SK-N-SH (cell line): Measurements from ENCODE around the gene TUBA1B. TPM values are rescaled to one million over a fixed set of nuclear protein-coding genes. Genes with fewer than 3 reads are reported as not detected.

Experiments used
- CTCF ChIA-PET: fragments of 300-600, 350-600 bp; formaldehyde crosslinking; extraction: SDS; loops from one replicate; lab custom pipeline; 2021; lab: Yijun Ruan, JAX
- POLR2A ChIA-PET: fragments of 350-600 bp; sonication (Branson Sonifier 250); formaldehyde crosslinking; extraction: SDS; loops from one replicate; lab custom pipeline; 2020; ENCODE audit warnings: antibody characterized with exemption, inconsistent platforms; lab: Yijun Ruan, JAX
- DNase-seq: peaks from one replicate; pipeline ENCODE4 v3.0.0; 2012
- H2AFZ ChIP-seq: fragments of 200-600 bp; sonication (generic); 2 replicates; pipeline ENCODE4 v1.8.1; 2016; ENCODE audit warnings: antibody characterized with exemption, mild to moderate bottlenecking, low read depth
- H3F3A ChIP-seq: fragments of 200-600 bp; sonication (generic); replicated peaks from 2 replicates; pipeline ENCODE3; 2016; ENCODE audit warnings: antibody characterized with exemption, mild to moderate bottlenecking; ENCODE audit not compliant: insufficient read depth
- H3K27ac ChIP-seq, 2 experiments: fragments of 200-500 bp in 1 of 2; fragments of 200-600 bp in 1 of 2; sonication (Bioruptor generic) in 1 of 2; sonication (generic), shearing (Covaris generic) in 1 of 2; 2 replicates each; pipeline versions ENCODE4 v1.5.1 to v1.6.1; 2014 to 2016; ENCODE audit warnings: low read depth in 2 of 2, inconsistent platforms in 1 of 2, low read length in 1 of 2, mild to moderate bottlenecking in 1 of 2, mixed read lengths in 1 of 2
- H3K27me3 ChIP-seq: fragments of 200-600 bp; sonication (generic), shearing (Covaris generic); 2 replicates; pipeline ENCODE4 v1.6.1; 2016; ENCODE audit warnings: mixed run types; ENCODE audit not compliant: insufficient read depth
- H3K36me3 ChIP-seq, 2 experiments: fragments of 200-500 bp in 1 of 2; fragments of 200-600 bp in 1 of 2; sonication (Bioruptor generic) in 1 of 2; sonication (generic) in 1 of 2; replicated peaks in 1 of 2; 2 replicates each; pipeline versions ENCODE3 to v1.5.1; 2014 to 2016; ENCODE audit warnings: low read length in 1 of 2, mild to moderate bottlenecking in 1 of 2; ENCODE audit not compliant: insufficient read depth in 2 of 2, control insufficient read depth in 1 of 2
- H3K4me1 ChIP-seq, 2 experiments: fragments of 200-500 bp in 1 of 2; fragments of 200-600 bp in 1 of 2; sonication (Bioruptor generic) in 1 of 2; sonication (generic), shearing (Covaris generic) in 1 of 2; 2 replicates each; pipeline versions ENCODE4 v1.5.1 to v1.6.1; 2014 to 2016; ENCODE audit warnings: low read depth in 1 of 2, low read length in 1 of 2, mixed run types in 1 of 2; ENCODE audit not compliant: insufficient read depth in 2 of 2, control insufficient read depth in 1 of 2
- H3K4me2 ChIP-seq: fragments of 200-600 bp; sonication (generic), shearing (Covaris generic); 2 replicates; pipeline ENCODE4 v1.6.1; 2017; ENCODE audit warnings: mixed run types
- H3K4me3 ChIP-seq, 2 experiments: fragments of 200-500 bp in 1 of 2; fragments of 200-600 bp in 1 of 2; sonication (Bioruptor generic) in 1 of 2; sonication (generic), shearing (Covaris generic) in 1 of 2; 2 replicates each; pipeline versions ENCODE4 v1.5.1 to v1.8.1; 2014 to 2016; ENCODE audit warnings: low read depth in 2 of 2, inconsistent platforms in 1 of 2, low read length in 1 of 2, mild to moderate bottlenecking in 1 of 2, mixed read lengths in 1 of 2, moderate library complexity in 1 of 2
- H3K79me2 ChIP-seq: fragments of 200-600 bp; sonication (generic); 2 replicates; pipeline ENCODE4 v1.8.1; 2017; ENCODE audit warnings: mild to moderate bottlenecking; ENCODE audit not compliant: insufficient read depth
- H3K9ac ChIP-seq: fragments of 200-600 bp; sonication (generic); 2 replicates; pipeline ENCODE4 v1.6.1; 2017; ENCODE audit warnings: mixed run types
- H3K9me2 ChIP-seq: fragments of 200-600 bp; sonication (generic); 2 replicates; pipeline ENCODE4 v1.6.1; 2017; ENCODE audit warnings: mixed run types
- H3K9me3 ChIP-seq: fragments of 200-600 bp; sonication (generic); 2 replicates; pipeline ENCODE4 v1.6.1; 2017; ENCODE audit warnings: mixed run types, mild to moderate bottlenecking, moderate library complexity
- H4K20me1 ChIP-seq: fragments of 200-600 bp; sonication (generic); 2 replicates; pipeline ENCODE4 v1.6.1; 2017; ENCODE audit warnings: mild to moderate bottlenecking, mixed run types; ENCODE audit not compliant: insufficient read depth
- CTCF ChIP-seq: fragments of 200-600 bp; sonication (generic); IDR thresholded peaks from 2 replicates; pipeline ENCODE4 v1.6.1; 2017; ENCODE audit warnings: antibody characterized with exemption, mild to moderate bottlenecking, moderate library complexity
- FOSL2 ChIP-seq: IDR thresholded peaks from 2 replicates; pipeline ENCODE4 v1.4.0; 2012; ENCODE audit warnings: low read depth, mild to moderate bottlenecking, moderate library complexity, borderline replicate concordance
- FOXM1 ChIP-seq: IDR thresholded peaks from 2 replicates; pipeline ENCODE4 v1.4.0; 2012; ENCODE audit warnings: low read depth, mild to moderate bottlenecking
- GABPA ChIP-seq: IDR thresholded peaks from 2 replicates; pipeline ENCODE4 v1.4.0; 2012; ENCODE audit warnings: low read depth, mild to moderate bottlenecking
- GATA2 ChIP-seq: sonication (generic); formaldehyde crosslinking; IDR thresholded peaks from 2 replicates; pipeline ENCODE4 v1.5.0; 2020; ENCODE audit warnings: mild to moderate bottlenecking, missing genetic modification reagents
- MAX ChIP-seq: IDR thresholded peaks from 2 replicates; pipeline ENCODE4 v1.4.0; 2012; ENCODE audit warnings: low read depth
- MXI1 ChIP-seq: IDR thresholded peaks from 2 replicates; pipeline ENCODE4 v1.6.1; 2012; ENCODE audit warnings: mild to moderate bottlenecking, low read depth, low read length, improper control_type of control experiment
- NFIC ChIP-seq: IDR thresholded peaks from 2 replicates; pipeline ENCODE4 v1.4.0; 2012; ENCODE audit warnings: borderline replicate concordance
- RCOR1 ChIP-seq: fragments of 150-350 bp; IDR thresholded peaks from 2 replicates; pipeline ENCODE4 v1.6.1; 2017; ENCODE audit warnings: antibody characterized with exemption, low read length
- REST ChIP-seq: IDR thresholded peaks from 2 replicates; pipeline ENCODE4 v1.6.1; 2012; ENCODE audit warnings: mild to moderate bottlenecking, low read depth, low read length, moderate library complexity
- RXRA ChIP-seq: IDR thresholded peaks from 2 replicates; pipeline ENCODE4 v1.4.0; 2012; ENCODE audit warnings: low read depth, mild to moderate bottlenecking, borderline replicate concordance
- SMC3 ChIP-seq: IDR thresholded peaks from 2 replicates; pipeline ENCODE4 v1.6.1; 2012; ENCODE audit warnings: low read depth, low read length, improper control_type of control experiment
- TAF1 ChIP-seq: IDR thresholded peaks from 2 replicates; pipeline ENCODE4 v1.6.1; 2012; ENCODE audit warnings: low read depth, mild to moderate bottlenecking, low read length, moderate library complexity, borderline replicate concordance
- TEAD4 ChIP-seq: IDR thresholded peaks from 2 replicates; pipeline ENCODE4 v1.4.0; 2012; ENCODE audit warnings: mild to moderate bottlenecking, borderline replicate concordance; ENCODE audit not compliant: insufficient read depth
- USF1 ChIP-seq: IDR thresholded peaks from 2 replicates; pipeline ENCODE4 v1.4.0; 2012; ENCODE audit warnings: low read depth, borderline replicate concordance
- YY1 ChIP-seq: IDR thresholded peaks from 2 replicates; pipeline ENCODE4 v1.4.0; 2012; ENCODE audit warnings: low read depth, mild to moderate bottlenecking
- WGBS: methylation state at CpG from one replicate; pipeline ENCODE4 v1.1.6; 2017; ENCODE audit warnings: low lambda C conversion rate; 5-methylcytosine and 5-hydroxymethylcytosine counted together
- polyA plus RNA-seq, 3 experiments: library from polyadenylated mRNA; depleted of rRNA; stranded (reverse); fragments of >200 nt; gene quantifications; 2 replicates each; pipeline ENCODE4 v1.2.3, GENCODE V29; 2012

The TUBA1B gene
- polyA plus RNA-seq, 1 of the 3 experiments (the other 2 are of a cell fraction): 2,454 TPM

- POLR2A ChIA-PET: interaction anchor here (1.3 to 4.8 kb wide), 11 partner anchors 11 to 235 kb away, joined by 5 to 97 read pairs (median 20); partner anchors contain the start of genes LMBR1L, RHEBL1, SPATS2 and TROAP
Observed at GRCh38 chr12:49131894-49132461, 783 bp upstream of the TUBA1B start.

GRCh38 chr12:49130151-49131050 lies 794 bp downstream of the TUBA1B start:
- POLR2A ChIA-PET: interaction anchor here (0.5 to 4.8 kb wide), 44 partner anchors 8 to 507 kb away, joined by 3 to 97 read pairs (median 4); partner anchors contain the start of genes ARF3, DHH, DNAJC22 and KMT2D
- H2AFZ ChIP-seq: no peak overlapping the region
- H3K79me2 ChIP-seq: peaks cover 59% of the 10 kb centered on the region
- TF ChIP-seq NFIC (no peak), FOXM1 (peak; percentile 37; the same call in 1 of the 2 replicates), TAF1 (peak; percentile 76; the same call in 1 of the 2 replicates), GABPA (peak; percentile 67), MAX (peak; percentile 98), RXRA (no peak), RCOR1 (no peak), USF1 (peak; percentile 84), REST (peak; percentile 14; the same call in 1 of the 2 replicates), TEAD4 (no peak), GATA2 (CRISPR knock-in tag) (no peak), CTCF (peak; percentile 87), MXI1 (peak; percentile 99), SMC3 (peak; percentile 64)

More at GRCh38 chr12:49131894-49132461, 783 bp upstream of the TUBA1B start:
- H3K4me1 ChIP-seq: peaks cover 10 to 15% of the 10 kb centered on the region in 2 experiments; a peak in 3 of 4 replicates
- 15% methylated on average over 9 of the region's 9 CpGs for WGBS
- H3K9ac ChIP-seq: peak overlapping the region; percentile 60
- CTCF ChIA-PET: interaction anchor here (0.8 to 7.3 kb wide), 12 partner anchors 12 to 215 kb away, joined by 3 to 69 read pairs (median 7); partner anchors contain the start of gene LMBR1L
- peak overlapping the region; percentile 68 for H3K4me2 ChIP-seq
- H3K9me3 ChIP-seq: no peaks in the 10 kb centered on the region
- no peaks in the 10 kb centered on the region for H3K27me3 ChIP-seq
- H3F3A ChIP-seq: peaks cover 45% of the 10 kb centered on the region
- no peaks in the 10 kb centered on the region for H3K9me2 ChIP-seq
- H3K27ac ChIP-seq: peak overlapping the region; percentile 73 to 92
- TF ChIP-seq FOSL2 (no peak), YY1 (no peak)
- peaks cover 59% of the 10 kb centered on the region for H3K79me2 ChIP-seq
- peak overlapping the region; percentile 53 to 77 for H3K4me3 ChIP-seq
- DNase-seq: no peak
- H2AFZ ChIP-seq: peak overlapping the region; percentile 89
- peaks cover 24 to 27% of the 10 kb centered on the region in 2 experiments for H3K36me3 ChIP-seq
- peaks cover 32% of the 10 kb centered on the region for H4K20me1 ChIP-seq

More at GRCh38 chr12:49130151-49131050, 794 bp downstream of the TUBA1B start:
- Histone ChIP-seq H3K4me1 (peaks cover 10 to 15% of the 10 kb centered on the region in 2 experiments; a peak in 3 of 4 replicates), H3K27me3 (no peaks in the 10 kb centered on the region), H4K20me1 (peaks cover 42% of the 10 kb centered on the region), H3K9me3 (no peaks in the 10 kb centered on the region), H3K36me3 (peaks cover 25 to 30% of the 10 kb centered on the region in 2 experiments), H3F3A (peaks cover 61% of the 10 kb centered on the region), H3K27ac (peak overlapping the region; percentile 94 to 97), H3K4me2 (peak overlapping the region; percentile 96), H3K9me2 (no peaks in the 10 kb centered on the region), H3K9ac (peak overlapping the region; percentile 100), H3K4me3 (peak overlapping the region; percentile 77 to 99)
- under 1% methylated on average over 32 of the region's 66 CpGs for WGBS
- CTCF ChIA-PET: interaction anchor here (0.6 to 7.3 kb wide), 46 partner anchors 8 to 578 kb away, joined by 3 to 69 read pairs (median 4); partner anchors contain the start of genes C1QL4, DHH, KMT2D and LMBR1L
- DNase-seq: peak; percentile 88
